ENCODE measurements around the gene XXYLT1. TPM values are rescaled to one million over a fixed set of nuclear protein-coding genes. Genes with fewer than 3 reads are reported as not detected.

XXYLT1 gene
- polyA plus RNA-seq, 4 donors, result 0.81 to 11.7 (median 4.6) TPM

- no peak for FAIRE-seq
- Histone ChIP-seq H3K27ac (ENCODE audit: low read depth in 1 of 3, low read length in 2 of 3) (peak overlapping the region; percentile 9 to 88 (median 77)), H3K4me1 (ENCODE audit: control insufficient read depth in 3 of 3, insufficient read depth in 2 of 3, low read depth in 1 of 3, low read length in 2 of 3) (peaks cover 2 to 10% (median 4%) of the 10 kb centered on the region in 3 donors), H3K4me3 (ENCODE audit: low read depth in 1 of 3, low read length in 3 of 3) (peak overlapping the region; percentile 66 to 96 (median 70)), H3K36me3 (ENCODE audit: control insufficient read depth in 3 of 3, insufficient read depth in 2 of 3, low read depth in 1 of 3, low read length in 3 of 3) (peaks cover 0 to 19% (median 4%) of the 10 kb centered on the region in 3 donors), H3K9me3 (ENCODE audit: control insufficient read depth in 2 of 2, insufficient read depth in 1 of 2, low read depth in 1 of 2, low read length in 1 of 2) (no peaks in the 10 kb centered on the region), H3K27me3 (ENCODE audit: control insufficient read depth in 3 of 3, insufficient read depth in 3 of 3, low read length in 3 of 3) (no peaks in the 10 kb centered on the region)
- DNase-seq, result peak; percentile 21 to 31
- 0 to 1% (median 1%) methylated on average over 40 to 52 of the region's 52 CpGs for WGBS, 3 donors
Measured at GRCh38 chr3:195270079-195270816, 711 bp downstream of the XXYLT1 start.

GRCh38 chr3:195269375-195270078 is 1.4 kb downstream of the XXYLT1 start:
- Histone ChIP-seq H3K4me3 (ENCODE audit: low read depth in 1 of 3, low read length in 3 of 3) (peak overlapping the region in 1 of 3 donors; percentile 96), H3K9me3 (ENCODE audit: control insufficient read depth in 2 of 2, insufficient read depth in 1 of 2, low read depth in 1 of 2, low read length in 1 of 2) (no peaks in the 10 kb centered on the region), H3K27ac (ENCODE audit: low read depth in 1 of 3, low read length in 2 of 3) (no peak overlapping the region), H3K36me3 (ENCODE audit: control insufficient read depth in 3 of 3, insufficient read depth in 2 of 3, low read depth in 1 of 3, low read length in 3 of 3) (peaks cover 0 to 19% (median 4%) of the 10 kb centered on the region in 3 donors), H3K27me3 (ENCODE audit: control insufficient read depth in 3 of 3, insufficient read depth in 3 of 3, low read length in 3 of 3) (no peaks in the 10 kb centered on the region), H3K4me1 (ENCODE audit: control insufficient read depth in 3 of 3, insufficient read depth in 2 of 3, low read depth in 1 of 3, low read length in 2 of 3) (peaks cover 2 to 10% (median 4%) of the 10 kb centered on the region in 3 donors)
- DNase-seq (no peak), FAIRE-seq (no peak)
- WGBS, 3 donors, result 65 to 70% (median 69%) methylated on average over 4 to 5 of the region's 5 CpGs

GRCh38 chr3:195268576-195269309 is 2.2 kb downstream of the XXYLT1 start:
- WGBS, 3 donors, result 92 to 95% (median 94%) methylated on average over 11 of the region's 11 CpGs
- H3K27me3 ChIP-seq (ENCODE audit: control insufficient read depth in 3 of 3, insufficient read depth in 3 of 3, low read length in 3 of 3), result no peaks in the 10 kb centered on the region
- peaks cover 2 to 10% (median 4%) of the 10 kb centered on the region in 3 donors for H3K4me1 ChIP-seq (ENCODE audit: control insufficient read depth in 3 of 3, insufficient read depth in 2 of 3, low read depth in 1 of 3, low read length in 2 of 3)
- peaks cover 0 to 19% (median 4%) of the 10 kb centered on the region in 3 donors for H3K36me3 ChIP-seq (ENCODE audit: control insufficient read depth in 3 of 3, insufficient read depth in 2 of 3, low read depth in 1 of 3, low read length in 3 of 3)
- DNase-seq, result no peak
- H3K4me3 ChIP-seq (ENCODE audit: low read depth in 1 of 3, low read length in 3 of 3), result no peak overlapping the region
- H3K27ac ChIP-seq (ENCODE audit: low read depth in 1 of 3, low read length in 2 of 3), result no peak overlapping the region
- no peak for FAIRE-seq
- H3K9me3 ChIP-seq (ENCODE audit: control insufficient read depth in 2 of 2, insufficient read depth in 1 of 2, low read depth in 1 of 2, low read length in 1 of 2), result no peaks in the 10 kb centered on the region

GRCh38 chr3:195267096-195267495 is 3.9 kb downstream of the XXYLT1 start:
- no peaks in the 10 kb centered on the region for H3K27me3 ChIP-seq (ENCODE audit: control insufficient read depth in 3 of 3, insufficient read depth in 3 of 3, low read length in 3 of 3)
- WGBS, 3 donors, result 68 to 82% (median 82%) methylated on average over 3 of the region's 3 CpGs
- no peak for FAIRE-seq

GRCh38 chr3:195266428-195266827 is 4.5 kb downstream of the XXYLT1 start:
- no peak for DNase-seq
- Histone ChIP-seq H3K4me1 (ENCODE audit: control insufficient read depth in 3 of 3, insufficient read depth in 2 of 3, low read depth in 1 of 3, low read length in 2 of 3) (peaks cover 2 to 10% (median 4%) of the 10 kb centered on the region in 3 donors), H3K4me3 (ENCODE audit: low read depth in 1 of 3, low read length in 3 of 3) (no peak overlapping the region), H3K36me3 (ENCODE audit: control insufficient read depth in 3 of 3, insufficient read depth in 2 of 3, low read depth in 1 of 3, low read length in 3 of 3) (peaks cover 0 to 19% (median 4%) of the 10 kb centered on the region in 3 donors), H3K9me3 (ENCODE audit: control insufficient read depth in 2 of 2, insufficient read depth in 1 of 2, low read depth in 1 of 2, low read length in 1 of 2) (no peaks in the 10 kb centered on the region), H3K27ac (ENCODE audit: low read depth in 1 of 3, low read length in 2 of 3) (no peak overlapping the region), H3K27me3 (ENCODE audit: control insufficient read depth in 3 of 3, insufficient read depth in 3 of 3, low read length in 3 of 3) (no peaks in the 10 kb centered on the region)
- no peak for FAIRE-seq
- 90 to 97% (median 93%) methylated on average over 5 of the region's 5 CpGs for WGBS, 3 donors

More at GRCh38 chr3:195267096-195267495, 3.9 kb downstream of the XXYLT1 start:
- H3K36me3 ChIP-seq (ENCODE audit: control insufficient read depth in 3 of 3, insufficient read depth in 2 of 3, low read depth in 1 of 3, low read length in 3 of 3), result peaks cover 0 to 19% (median 4%) of the 10 kb centered on the region in 3 donors
- H3K9me3 ChIP-seq (ENCODE audit: control insufficient read depth in 2 of 2, insufficient read depth in 1 of 2, low read depth in 1 of 2, low read length in 1 of 2), result no peaks in the 10 kb centered on the region
- DNase-seq, result no peak
- H3K4me3 ChIP-seq (ENCODE audit: low read depth in 1 of 3, low read length in 3 of 3), result no peak overlapping the region
- peaks cover 2 to 10% (median 4%) of the 10 kb centered on the region in 3 donors for H3K4me1 ChIP-seq (ENCODE audit: control insufficient read depth in 3 of 3, insufficient read depth in 2 of 3, low read depth in 1 of 3, low read length in 2 of 3)
- H3K27ac ChIP-seq (ENCODE audit: low read depth in 1 of 3, low read length in 2 of 3), result no peak overlapping the region

GRCh38 chr3:195265363-195265976 is 5.5 kb downstream of the XXYLT1 start:
- DNase-seq (no peak), FAIRE-seq (no peak)
- 95 to 98% (median 95%) methylated on average over 13 of the region's 13 CpGs for WGBS, 3 donors
- Histone ChIP-seq H3K4me1 (ENCODE audit: control insufficient read depth in 3 of 3, insufficient read depth in 2 of 3, low read depth in 1 of 3, low read length in 2 of 3) (peaks cover 2 to 17% (median 4%) of the 10 kb centered on the region in 3 donors), H3K27me3 (ENCODE audit: control insufficient read depth in 3 of 3, insufficient read depth in 3 of 3, low read length in 3 of 3) (no peaks in the 10 kb centered on the region), H3K27ac (ENCODE audit: low read depth in 1 of 3, low read length in 2 of 3) (no peak overlapping the region), H3K4me3 (ENCODE audit: low read depth in 1 of 3, low read length in 3 of 3) (no peak overlapping the region), H3K9me3 (ENCODE audit: control insufficient read depth in 2 of 2, insufficient read depth in 1 of 2, low read depth in 1 of 2, low read length in 1 of 2) (no peaks in the 10 kb centered on the region), H3K36me3 (ENCODE audit: control insufficient read depth in 3 of 3, insufficient read depth in 2 of 3, low read depth in 1 of 3, low read length in 3 of 3) (peaks cover 0 to 19% (median 4%) of the 10 kb centered on the region in 3 donors)

GRCh38 chr3:195263925-195264600 is 6.9 kb downstream of the XXYLT1 start:
- no peak overlapping the region for H3K4me3 ChIP-seq (ENCODE audit: low read depth in 1 of 3, low read length in 3 of 3)
- H3K36me3 ChIP-seq (ENCODE audit: control insufficient read depth in 3 of 3, insufficient read depth in 2 of 3, low read depth in 1 of 3, low read length in 3 of 3), result peaks cover 0 to 17% (median 4%) of the 10 kb centered on the region in 3 donors
- H3K27me3 ChIP-seq (ENCODE audit: control insufficient read depth in 3 of 3, insufficient read depth in 3 of 3, low read length in 3 of 3), result no peaks in the 10 kb centered on the region
- H3K4me1 ChIP-seq (ENCODE audit: control insufficient read depth in 3 of 3, insufficient read depth in 2 of 3, low read depth in 1 of 3, low read length in 2 of 3), result peaks cover 0 to 13% (median 3%) of the 10 kb centered on the region in 3 donors
- DNase-seq (no peak), FAIRE-seq (no peak)
- no peaks in the 10 kb centered on the region for H3K9me3 ChIP-seq (ENCODE audit: control insufficient read depth in 2 of 2, insufficient read depth in 1 of 2, low read depth in 1 of 2, low read length in 1 of 2)
- no peak overlapping the region for H3K27ac ChIP-seq (ENCODE audit: low read depth in 1 of 3, low read length in 2 of 3)
- 87 to 93% (median 91%) methylated on average over 10 of the region's 10 CpGs for whole genome bisulfite sequencing, 3 donors

Data from small intestine (tissue), 7 donors.